ENCODE results near the gene SLC13A3.

- TF ChIP-seq CTCF (conservative IDR thresholded peaks at IDR 0.05) (no peak), EZH2 (IDR thresholded peaks at IDR 0.05; ENCODE audit: low read depth) (no peak)
These were observed 81.3 kb downstream of the SLC13A3 start for GRCh38 chr20:46569961-46570360.

Measured in PC-9 (cell line).